CD14-positive monocyte (primary cell): ENCODE measurements around the gene MAP7. TPM values are rescaled to one million over a fixed set of nuclear protein-coding genes. Genes with fewer than 3 reads are reported as not detected.

Experiments
- DNase-seq, 3 donors: peaks; one replicate each; pipeline ENCODE4 v3.0.0-alpha.2; 2011 to 2022
- H2AFZ ChIP-seq: 2 replicates; pipeline ENCODE4 v1.6.0; 2012; ENCODE audit warnings: mild to moderate bottlenecking, low read depth, low read length, inconsistent platforms; ENCODE audit not compliant: insufficient read depth, poor library complexity, severe bottlenecking
- H3K27ac ChIP-seq, 2 donors: 1 replicate in 1 of 2; 2 replicates in 1 of 2; pipeline ENCODE4 v1.5.1; 2012 to 2013; ENCODE audit warnings: low read length in 2 of 2, control low read depth in 1 of 2, inconsistent platforms in 1 of 2, low read depth in 1 of 2, mild to moderate bottlenecking in 1 of 2
- H3K27me3 ChIP-seq, 2 donors: one replicate each; pipeline versions ENCODE4 v1.6.0 to v1.6.1; 2011 to 2013; ENCODE audit warnings: low read length in 2 of 2; ENCODE audit not compliant: control insufficient read depth in 2 of 2, insufficient read depth in 2 of 2
- H3K36me3 ChIP-seq, 2 donors: replicated peaks in 1 of 2; 1 replicate in 1 of 2; 2 replicates in 1 of 2; pipeline versions ENCODE4 v1.5.1 to v1.6.1; 2012 to 2013; ENCODE audit warnings: low read length in 2 of 2, control low read depth in 1 of 2, inconsistent platforms in 1 of 2, mild to moderate bottlenecking in 1 of 2; ENCODE audit not compliant: insufficient read depth in 2 of 2, control insufficient read depth in 1 of 2
- H3K4me1 ChIP-seq, 2 donors: 1 replicate in 1 of 2; 2 replicates in 1 of 2; pipeline versions ENCODE4 v1.5.1 to v1.6.1; 2012 to 2013; ENCODE audit warnings: low read length in 2 of 2, control low read depth in 1 of 2, inconsistent platforms in 1 of 2, mild to moderate bottlenecking in 1 of 2, moderate library complexity in 1 of 2; ENCODE audit not compliant: insufficient read depth in 2 of 2, control insufficient read depth in 1 of 2
- H3K4me2 ChIP-seq: replicated peaks from 2 replicates; pipeline ENCODE3; 2012; ENCODE audit warnings: low read length, moderate library complexity, mild to moderate bottlenecking; ENCODE audit not compliant: poor library complexity, severe bottlenecking; ENCODE audit errors: extremely low read depth
- H3K4me3 ChIP-seq, 3 experiments: fragments of 200-600 bp in 1 of 3; sonication (generic) in 1 of 3; replicated peaks in 1 of 3; 1 replicate in 2 of 3; 2 replicates in 1 of 3; pipeline ENCODE4 v1.5.1; 2011 to 2013; ENCODE audit warnings: low read length in 3 of 3, mild to moderate bottlenecking in 3 of 3, control low read depth in 2 of 3, low read depth in 2 of 3, inconsistent platforms in 1 of 3, moderate library complexity in 1 of 3
- H3K79me2 ChIP-seq: 2 replicates; pipeline ENCODE4 v1.6.0; 2012; ENCODE audit warnings: mild to moderate bottlenecking, control low read depth, inconsistent platforms, low read length, moderate library complexity; ENCODE audit not compliant: insufficient read depth
- H3K9ac ChIP-seq: 2 replicates; pipeline ENCODE4 v1.6.0; 2017; ENCODE audit warnings: low read length, mild to moderate bottlenecking; ENCODE audit not compliant: insufficient read depth, poor library complexity, severe bottlenecking
- H3K9me3 ChIP-seq, 2 donors: replicated peaks in 1 of 2; 1 replicate in 1 of 2; 2 replicates in 1 of 2; pipeline versions ENCODE4 v1.5.1 to v1.6.1; 2012 to 2013; ENCODE audit warnings: low read length in 2 of 2, control low read depth in 1 of 2; ENCODE audit not compliant: control insufficient read depth in 1 of 2, insufficient read depth in 1 of 2
- H4K20me1 ChIP-seq: 2 replicates; pipeline ENCODE4 v1.6.0; 2012; ENCODE audit warnings: mild to moderate bottlenecking, low read length, control low read depth, moderate library complexity; ENCODE audit not compliant: insufficient read depth
- H3K27ac Mint-ChIP-seq, 7 donors: one replicate each; pipeline ENCODE4 v1.8.0; 2020; ENCODE audit warnings: mild to moderate bottlenecking in 7 of 7, mixed read lengths in 7 of 7, moderate library complexity in 6 of 7, inconsistent platforms in 2 of 7
- H3K27me3 Mint-ChIP-seq, 3 donors: one replicate each; pipeline ENCODE4 v1.8.0; 2021 to 2022; ENCODE audit warnings: low read depth in 3 of 3, mild to moderate bottlenecking in 3 of 3, mixed read lengths in 3 of 3, moderate library complexity in 3 of 3, inconsistent platforms in 1 of 3
- H3K36me3 Mint-ChIP-seq, 2 donors: one replicate each; pipeline ENCODE4 v1.8.0; 2020; ENCODE audit warnings: mixed read lengths in 2 of 2, inconsistent platforms in 1 of 2, mild to moderate bottlenecking in 1 of 2
- H3K4me1 Mint-ChIP-seq: one replicate; pipeline ENCODE4 v1.8.0; 2020; ENCODE audit warnings: mild to moderate bottlenecking, mixed read lengths
- H3K4me3 Mint-ChIP-seq, 2 donors: one replicate each; pipeline ENCODE4 v1.8.0; 2020; ENCODE audit warnings: mild to moderate bottlenecking in 2 of 2, mixed read lengths in 2 of 2, moderate library complexity in 1 of 2
- H3K9me3 Mint-ChIP-seq, 7 donors: one replicate each; pipeline ENCODE4 v1.8.0; 2020 to 2022; ENCODE audit warnings: mixed read lengths in 7 of 7, mild to moderate bottlenecking in 6 of 7, moderate library complexity in 6 of 7, inconsistent platforms in 2 of 7
- WGBS: methylation state at CpG from one replicate; pipeline ENCODE4 v1.1.5; 2013; ENCODE audit warnings: missing lambda C conversion rate; ENCODE audit not compliant: insufficient coverage; 5-methylcytosine and 5-hydroxymethylcytosine counted together
- intact Hi-C, 2 donors: fragments of 100-400 bp; cut with micrococcal nuclease; formaldehyde crosslinking; loops; one replicate each; pipeline versions ENCODE4 v1.15.0 to v1.15.1; 2023
- polyA plus RNA-seq, 3 donors: library from polyadenylated mRNA; depleted of rRNA in 1 of 3; unstranded in 2 of 3; stranded (reverse) in 1 of 3; fragments of 300-500 nt in 2 of 3; fragments of >200 nt in 1 of 3; fragmentation: Illumina TruSeq in 2 of 3; gene quantifications; 1 replicate in 2 of 3; 2 replicates in 1 of 3; pipeline ENCODE4 v1.2.3, GENCODE V29; 2012 to 2021
- TF ChIP-seq, protein P1 (sequence below): fragments of 200-600 bp; IDR thresholded peaks from one replicate; pipeline ENCODE4 v1.8.0; 2022; ENCODE audit warnings: antibody characterized with exemption, mild to moderate bottlenecking

The MAP7 gene
- polyA plus RNA-seq, 3 donors = 0.67 to 1.6 (median 1.2) TPM

DNA sequence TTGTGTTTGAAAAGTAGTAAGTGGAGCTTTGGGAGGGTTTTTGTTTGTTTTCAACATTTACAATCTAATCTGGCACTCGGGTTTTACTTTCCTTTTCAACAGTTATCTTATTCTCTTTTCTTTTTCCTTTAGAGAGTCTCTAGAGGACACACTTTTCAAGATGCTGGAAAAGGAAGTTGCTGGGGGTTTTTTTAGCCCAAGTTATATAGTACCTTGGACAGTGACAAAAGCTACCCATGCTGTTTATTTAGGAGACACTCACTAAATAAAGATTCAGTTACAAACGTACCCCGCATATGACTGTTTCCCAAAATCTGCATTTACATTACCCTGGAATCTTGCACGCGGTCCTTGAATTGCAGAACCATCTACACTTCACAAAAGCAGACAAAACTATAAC, 78.8 kb downstream of the MAP7 start:
- TF ChIP-seq, protein P1, sequence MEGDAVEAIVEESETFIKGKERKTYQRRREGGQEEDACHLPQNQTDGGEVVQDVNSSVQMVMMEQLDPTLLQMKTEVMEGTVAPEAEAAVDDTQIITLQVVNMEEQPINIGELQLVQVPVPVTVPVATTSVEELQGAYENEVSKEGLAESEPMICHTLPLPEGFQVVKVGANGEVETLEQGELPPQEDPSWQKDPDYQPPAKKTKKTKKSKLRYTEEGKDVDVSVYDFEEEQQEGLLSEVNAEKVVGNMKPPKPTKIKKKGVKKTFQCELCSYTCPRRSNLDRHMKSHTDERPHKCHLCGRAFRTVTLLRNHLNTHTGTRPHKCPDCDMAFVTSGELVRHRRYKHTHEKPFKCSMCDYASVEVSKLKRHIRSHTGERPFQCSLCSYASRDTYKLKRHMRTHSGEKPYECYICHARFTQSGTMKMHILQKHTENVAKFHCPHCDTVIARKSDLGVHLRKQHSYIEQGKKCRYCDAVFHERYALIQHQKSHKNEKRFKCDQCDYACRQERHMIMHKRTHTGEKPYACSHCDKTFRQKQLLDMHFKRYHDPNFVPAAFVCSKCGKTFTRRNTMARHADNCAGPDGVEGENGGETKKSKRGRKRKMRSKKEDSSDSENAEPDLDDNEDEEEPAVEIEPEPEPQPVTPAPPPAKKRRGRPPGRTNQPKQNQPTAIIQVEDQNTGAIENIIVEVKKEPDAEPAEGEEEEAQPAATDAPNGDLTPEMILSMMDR = no peak
- WGBS = 70% methylated on average over 4 of the region's 5 CpGs
- no peak overlapping the region for H3K9ac ChIP-seq
- no peaks in the 10 kb centered on the region for H3K79me2 ChIP-seq
- Mint-ChIP-seq H3K36me3 (no peaks in the 10 kb centered on the region), H3K9me3 (no peaks in the 10 kb centered on the region), H3K4me3 (no peak overlapping the region), H3K27me3 (no peaks in the 10 kb centered on the region), H3K27ac (no peak overlapping the region), H3K4me1 (peaks cover 39% of the 10 kb centered on the region)
- no peak for DNase-seq
- no peaks in the 10 kb centered on the region for H4K20me1 ChIP-seq
- no peaks in the 10 kb centered on the region for H3K27me3 ChIP-seq
- H3K4me2 ChIP-seq = no peak overlapping the region
- no peak overlapping the region for H3K4me3 ChIP-seq
- intact Hi-C loops = no loop called here
- no peaks in the 10 kb centered on the region for H3K36me3 ChIP-seq
- no peaks in the 10 kb centered on the region for H3K9me3 ChIP-seq
- no peak overlapping the region for H3K27ac ChIP-seq
- H2AFZ ChIP-seq = no peak overlapping the region
- peaks cover 30 to 33% of the 10 kb centered on the region in 2 donors for H3K4me1 ChIP-seq

DNA sequence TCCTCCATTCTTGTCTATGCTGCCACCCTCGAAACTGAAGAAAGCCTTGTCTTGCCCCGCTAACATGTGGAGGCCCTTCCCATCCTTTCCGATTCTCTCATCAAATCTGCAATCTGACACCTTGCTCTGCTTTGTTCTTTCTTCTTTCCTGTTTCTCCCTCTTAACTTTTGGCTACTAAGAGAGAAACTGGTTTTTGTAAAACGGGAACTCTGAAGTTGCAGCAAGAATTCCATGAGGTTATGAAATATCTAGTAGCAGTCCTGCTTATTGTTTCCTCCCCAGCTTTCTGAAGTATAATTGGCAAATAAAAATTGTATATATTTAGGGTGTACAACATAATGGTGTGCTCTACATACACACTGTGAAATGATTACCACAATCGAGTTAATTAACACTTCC, 80.2 kb downstream of the MAP7 start:
- Histone ChIP-seq H4K20me1 (no peaks in the 10 kb centered on the region), H3K4me3 (peak overlapping the region in 2 of 3 experiments; percentile 27 to 64), H3K4me2 (peak overlapping the region; percentile 67), H3K4me1 (peaks cover 30 to 33% of the 10 kb centered on the region in 2 donors), H3K36me3 (no peaks in the 10 kb centered on the region), H2AFZ (peak overlapping the region; percentile 25), H3K27me3 (no peaks in the 10 kb centered on the region), H3K9ac (no peak overlapping the region), H3K79me2 (no peaks in the 10 kb centered on the region), H3K27ac (no peak overlapping the region), H3K9me3 (no peaks in the 10 kb centered on the region)
- Mint-ChIP-seq H3K27ac (peak overlapping the region in 4 of 7 donors; percentile 25 to 72 (median 52)), H3K4me1 (peaks cover 37% of the 10 kb centered on the region), H3K27me3 (no peaks in the 10 kb centered on the region), H3K4me3 (peak overlapping the region; percentile 7 to 91), H3K36me3 (no peaks in the 10 kb centered on the region), H3K9me3 (no peaks in the 10 kb centered on the region)
- intact Hi-C loops = no loop called here
- TF ChIP-seq, protein P1 = no peak
- DNase-seq = peak; percentile 29 to 68 (median 43)
- 0% methylated on average over 2 of the region's 5 CpGs for WGBS
